GM20000 (cell line): ENCODE results near the gene CYB5A.
A peak's percentile ranks its signal among the peaks of the same experiment; 100 is the strongest.

Experiments used
- DNase-seq: peaks from one replicate; pipeline ENCODE4 v3.0.0; 2012; ENCODE audit warnings: low spot score
- CTCF ChIP-seq: IDR thresholded peaks from 2 replicates; pipeline ENCODE4 v1.5.1; 2012; ENCODE audit warnings: mild to moderate bottlenecking, control low read depth; ENCODE audit errors: extremely low read depth, missing control alignments

The CYB5A gene

GRCh38 chr18:74314759-74315463, 23.1 kb upstream of the CYB5A start:
- TF ChIP-seq CTCF: no peak
- DNase-seq: no peak

DNA sequence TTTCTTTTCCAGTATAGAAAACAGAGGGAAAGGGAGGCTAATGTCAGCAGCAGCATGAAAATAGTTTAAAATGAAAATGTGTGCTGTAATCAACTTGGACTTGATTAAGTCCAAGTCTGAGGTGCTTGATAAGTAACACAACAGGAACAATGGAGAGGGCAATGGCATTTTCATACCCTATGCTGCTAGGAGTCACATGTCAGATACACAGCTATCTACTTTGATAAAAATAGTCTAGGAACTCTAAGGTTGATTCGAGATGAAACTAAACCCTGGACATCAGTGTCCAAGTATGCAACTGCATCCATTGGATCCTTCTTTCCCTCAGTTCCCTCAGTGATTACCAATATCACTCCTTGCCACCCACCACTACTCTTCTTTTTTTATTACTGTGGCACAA, 19.2 kb upstream of the CYB5A start:
- DNase-seq: no peak
- TF ChIP-seq CTCF: no peak

DNA sequence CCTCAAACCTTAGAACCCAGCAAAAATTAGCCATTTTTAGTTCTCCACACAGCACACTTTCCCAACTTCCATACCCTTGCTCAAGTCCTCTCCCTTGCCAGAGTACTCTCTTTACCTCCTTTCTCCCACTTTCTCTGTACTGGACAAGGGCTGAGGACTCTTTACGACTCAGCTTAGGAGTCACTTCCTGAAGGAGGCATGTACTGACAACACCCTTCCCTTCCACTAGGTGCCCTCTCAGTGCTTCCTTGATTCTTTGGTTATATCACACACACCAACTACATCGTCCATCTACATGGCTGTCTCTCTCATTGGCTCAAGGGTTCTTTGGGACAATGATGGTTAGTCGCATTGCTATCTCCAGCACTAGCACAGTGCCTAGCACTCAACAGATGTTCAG, 18.6 kb upstream of the CYB5A start:
- no peak for DNase-seq
- TF ChIP-seq CTCF: peak; percentile 26

- no peak for DNase-seq
- no peak for TF ChIP-seq CTCF
Measured at GRCh38 chr18:74303936-74304335, 12.2 kb upstream of the CYB5A start.

DNA sequence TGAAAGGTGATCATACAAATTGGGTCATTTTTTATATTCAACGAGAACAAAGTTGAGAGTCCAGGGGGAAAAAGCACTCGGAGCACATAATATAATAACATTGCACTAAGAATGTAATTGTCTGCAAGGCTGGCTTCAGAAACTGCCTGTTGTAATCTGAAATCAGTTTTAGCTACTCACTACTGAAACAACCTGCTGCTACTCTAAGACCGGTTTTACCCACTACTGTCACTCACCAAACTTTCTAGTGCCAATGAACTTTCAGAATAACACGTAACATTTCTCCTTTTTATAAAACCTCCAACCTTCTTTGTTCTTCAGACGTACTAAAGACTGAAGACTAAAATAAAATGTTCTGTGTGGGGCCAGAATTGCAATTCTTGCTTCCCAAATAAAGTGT, 11.5 kb upstream of the CYB5A start:
- TF ChIP-seq CTCF: no peak
- no peak for DNase-seq

DNA sequence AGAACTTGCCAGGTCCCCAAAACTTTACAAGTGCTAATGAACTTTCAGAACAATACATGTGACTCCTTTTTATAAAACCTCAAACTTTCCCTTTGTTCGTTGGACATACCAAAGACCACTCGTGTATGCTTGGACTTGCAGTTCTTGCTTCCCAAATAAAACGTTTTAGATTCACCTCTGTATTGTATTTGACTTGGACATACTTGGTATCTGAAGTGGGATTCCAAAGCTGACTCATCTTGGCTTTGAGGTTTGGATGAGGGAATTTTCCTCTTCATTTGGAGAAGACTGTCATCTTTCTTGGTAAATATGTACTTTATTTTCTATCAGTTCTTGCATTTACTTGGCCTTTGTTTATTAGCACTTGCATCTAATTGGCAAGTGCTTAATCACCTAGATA, 8.0 kb upstream of the CYB5A start:
- DNase-seq: no peak
- TF ChIP-seq CTCF: no peak

DNA sequence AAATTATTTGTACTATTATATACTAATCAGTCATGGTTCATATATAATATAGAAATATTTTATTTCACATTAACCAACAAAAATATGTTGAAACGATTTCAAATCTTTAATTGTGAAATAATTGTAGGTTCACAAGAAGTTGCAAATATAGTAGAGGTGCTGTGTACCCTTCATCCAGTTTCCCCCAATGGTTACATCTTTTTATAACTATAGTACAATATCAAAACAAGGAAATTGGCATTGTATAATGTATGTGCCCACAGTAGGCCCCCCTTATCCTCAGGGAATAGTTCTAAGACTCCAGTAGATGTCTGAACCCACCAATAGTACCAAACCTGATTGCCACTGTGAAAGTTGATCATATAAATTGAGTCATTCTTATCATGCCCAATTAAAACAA, 7.4 kb upstream of the CYB5A start:
- TF ChIP-seq CTCF: no peak
- no peak for DNase-seq
